ENCODE data around the gene TERB1.
A peak's percentile ranks its signal among the peaks of the same experiment; 100 is the strongest.

TERB1 gene

GRCh38 chr16:66801320-66802105, at the start of gene TERB1:
Gene TERB1, minus strand, starts transcription at chr16:66801584. Its CDS starts 4,786 bp downstream, at chr16:66796798.
- no peak for DNase-seq (ENCODE audit: low read depth in 2 of 2)

GRCh38 chr16:66850115-66850815, 48.9 kb upstream of the TERB1 start:
- DNase-seq (ENCODE audit: low read depth in 2 of 2), result no peak

GRCh38 chr16:66849549-66849948, 48.2 kb upstream of the TERB1 start:
- no peak for DNase-seq (ENCODE audit: low read depth in 2 of 2)

- DNase-seq (ENCODE audit: low read depth in 2 of 2), result no peak
These were observed 47.6 kb upstream of the TERB1 start for GRCh38 chr16:66849021-66849420.

GRCh38 chr16:66848172-66848571, 46.8 kb upstream of the TERB1 start:
- DNase-seq (ENCODE audit: low read depth in 2 of 2), result no peak

- DNase-seq (ENCODE audit: low read depth in 2 of 2), result no peak
These were observed 46.2 kb upstream of the TERB1 start for GRCh38 chr16:66847533-66848067.

GRCh38 chr16:66846831-66847230, 45.4 kb upstream of the TERB1 start:
- no peak for DNase-seq (ENCODE audit: low read depth in 2 of 2)

- no peak for DNase-seq (ENCODE audit: low read depth in 2 of 2)
These were observed 44.9 kb upstream of the TERB1 start for GRCh38 chr16:66846266-66846665.

- no peak for DNase-seq (ENCODE audit: low read depth in 2 of 2)
These were observed 44.4 kb upstream of the TERB1 start for GRCh38 chr16:66845791-66846221.

GRCh38 chr16:66845080-66845410, 43.7 kb upstream of the TERB1 start:
- no peak for DNase-seq (ENCODE audit: low read depth in 2 of 2)

GRCh38 chr16:66844342-66845079, 43.1 kb upstream of the TERB1 start, which contains the start of gene CA7:
Gene CA7, plus strand, starts transcription at chr16:66844414. Its CDS starts 74 bp downstream, at chr16:66844488.
- DNase-seq (ENCODE audit: low read depth in 2 of 2), result no peak

GRCh38 chr16:66844009-66844341, 42.6 kb upstream of the TERB1 start:
- DNase-seq (ENCODE audit: low read depth in 2 of 2), result no peak

GRCh38 chr16:66843191-66843590, 41.8 kb upstream of the TERB1 start:
- DNase-seq (ENCODE audit: low read depth in 2 of 2), result no peak

- DNase-seq (ENCODE audit: low read depth in 2 of 2), result no peak
These were observed 41.4 kb upstream of the TERB1 start for GRCh38 chr16:66842765-66843164.

- DNase-seq (ENCODE audit: low read depth in 2 of 2), result no peak
These were observed 40.0 kb upstream of the TERB1 start for GRCh38 chr16:66841366-66841765.

- DNase-seq (ENCODE audit: low read depth in 2 of 2), result no peak
These were observed 39.5 kb upstream of the TERB1 start for GRCh38 chr16:66840883-66841282.

- no peak for DNase-seq (ENCODE audit: low read depth in 2 of 2)
These were observed 33.4 kb upstream of the TERB1 start for GRCh38 chr16:66834746-66835145.

GRCh38 chr16:66832661-66833305, 31.4 kb upstream of the TERB1 start:
- no peak for DNase-seq (ENCODE audit: low read depth in 2 of 2)

- no peak for DNase-seq (ENCODE audit: low read depth in 2 of 2)
These were observed 30.8 kb upstream of the TERB1 start for GRCh38 chr16:66832190-66832589.

GRCh38 chr16:66830422-66831404, 29.3 kb upstream of the TERB1 start, which contains the start of gene NAE1:
Gene NAE1, minus strand, starts transcription at chr16:66830976. Its CDS starts 77 bp downstream, at chr16:66830899.
- DNase-seq (ENCODE audit: low read depth in 2 of 2), result peak; percentile 83 to 89
